DOHH2 (cell line): ENCODE measurements around the gene SLC27A1.

Experiments
- H3F3A ChIP-seq: fragments of 200-600 bp; sonication (generic), shearing (Covaris generic); 2 replicates; pipeline ENCODE4 v1.6.0; 2016; ENCODE audit warnings: antibody characterized with exemption, mild to moderate bottlenecking; ENCODE audit not compliant: control insufficient read depth, insufficient read depth
- H3K27ac ChIP-seq: fragments of 200-600 bp; sonication (generic); 2 replicates; pipeline ENCODE4 v1.5.1; 2014; ENCODE audit warnings: low read depth, mild to moderate bottlenecking, low read length, moderate library complexity
- H3K27me3 ChIP-seq: fragments of 200-600 bp; sonication (generic); 2 replicates; pipeline ENCODE4 v1.6.1; 2014; ENCODE audit warnings: mild to moderate bottlenecking, low read length, mixed read lengths; ENCODE audit not compliant: control insufficient read depth
- H3K36me3 ChIP-seq: fragments of 200-600 bp; sonication (generic); 2 replicates; pipeline ENCODE4 v1.6.1; 2014; ENCODE audit warnings: mild to moderate bottlenecking, low read length, moderate library complexity, mixed read lengths; ENCODE audit not compliant: control insufficient read depth
- H3K4me1 ChIP-seq: fragments of 200-600 bp; sonication (generic); 2 replicates; pipeline ENCODE4 v1.6.1; 2014; ENCODE audit warnings: mild to moderate bottlenecking, low read length, mixed read lengths; ENCODE audit not compliant: control insufficient read depth
- H3K4me2 ChIP-seq: fragments of 200-600 bp; sonication (generic); 2 replicates; pipeline ENCODE4 v1.6.0; 2014; ENCODE audit warnings: mild to moderate bottlenecking, low read length, moderate library complexity
- H3K4me3 ChIP-seq: fragments of 200-600 bp; sonication (generic); 2 replicates; pipeline ENCODE4 v1.5.1; 2014; ENCODE audit warnings: mild to moderate bottlenecking, low read length, mixed read lengths
- H3K79me2 ChIP-seq: fragments of 200-600 bp; sonication (generic); 2 replicates; pipeline ENCODE4 v1.6.1; 2014; ENCODE audit warnings: mild to moderate bottlenecking, low read length, mixed read lengths; ENCODE audit not compliant: control insufficient read depth
- H3K9me2 ChIP-seq: fragments of 200-600 bp; sonication (generic); replicated peaks from 2 replicates; pipeline ENCODE4 v1.6.1; 2014; ENCODE audit warnings: mild to moderate bottlenecking, low read length, mixed read lengths; ENCODE audit not compliant: control insufficient read depth
- H3K9me3 ChIP-seq: fragments of 200-600 bp; sonication (generic); 2 replicates; pipeline ENCODE4 v1.6.1; 2014; ENCODE audit warnings: antibody characterized with exemption, low read length, mixed read lengths; ENCODE audit not compliant: control insufficient read depth, insufficient read depth
- H4K20me1 ChIP-seq: fragments of 200-600 bp; sonication (generic); 2 replicates; pipeline ENCODE4 v1.6.0; 2014; ENCODE audit warnings: low read depth, mild to moderate bottlenecking, antibody characterized with exemption, low read length, moderate library complexity; ENCODE audit not compliant: control insufficient read depth, insufficient read depth
- CTCF ChIP-seq: fragments of 200-600 bp; sonication (generic); IDR thresholded peaks from one replicate; pipeline ENCODE4 v1.5.1; 2014; ENCODE audit warnings: antibody characterized with exemption, mild to moderate bottlenecking, low read depth, low read length; ENCODE audit not compliant: poor library complexity, severe bottlenecking
- EZH2phosphoT487 ChIP-seq: fragments of 200-600 bp; sonication (generic); IDR thresholded peaks from 2 replicates; pipeline ENCODE4 v1.6.1; 2017; ENCODE audit warnings: borderline replicate concordance, mild to moderate bottlenecking, antibody characterized with exemption, low read length, moderate library complexity, mixed read lengths

The SLC27A1 gene

DNA sequence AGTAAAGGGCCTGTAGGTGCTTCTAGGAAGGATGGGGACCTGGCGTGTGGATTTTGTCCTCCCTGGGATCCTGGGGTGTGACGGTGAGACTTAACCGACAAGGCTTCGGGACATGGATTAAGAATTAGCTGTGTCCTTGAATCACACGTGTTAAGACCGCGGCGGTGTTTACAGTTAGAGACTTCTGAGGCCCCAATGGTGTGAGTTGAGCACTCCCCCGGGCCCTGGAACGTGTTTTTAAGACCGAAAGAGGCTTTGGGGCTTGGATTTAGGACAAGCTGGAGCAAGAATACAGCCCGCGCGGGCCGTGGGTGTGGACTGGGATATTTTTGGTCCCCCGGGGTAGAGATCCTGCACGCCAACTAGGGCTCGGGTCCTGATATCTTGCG lies 1.2 kb upstream of the SLC27A1 start:
- no peak overlapping the region for H3K27ac ChIP-seq

DNA sequence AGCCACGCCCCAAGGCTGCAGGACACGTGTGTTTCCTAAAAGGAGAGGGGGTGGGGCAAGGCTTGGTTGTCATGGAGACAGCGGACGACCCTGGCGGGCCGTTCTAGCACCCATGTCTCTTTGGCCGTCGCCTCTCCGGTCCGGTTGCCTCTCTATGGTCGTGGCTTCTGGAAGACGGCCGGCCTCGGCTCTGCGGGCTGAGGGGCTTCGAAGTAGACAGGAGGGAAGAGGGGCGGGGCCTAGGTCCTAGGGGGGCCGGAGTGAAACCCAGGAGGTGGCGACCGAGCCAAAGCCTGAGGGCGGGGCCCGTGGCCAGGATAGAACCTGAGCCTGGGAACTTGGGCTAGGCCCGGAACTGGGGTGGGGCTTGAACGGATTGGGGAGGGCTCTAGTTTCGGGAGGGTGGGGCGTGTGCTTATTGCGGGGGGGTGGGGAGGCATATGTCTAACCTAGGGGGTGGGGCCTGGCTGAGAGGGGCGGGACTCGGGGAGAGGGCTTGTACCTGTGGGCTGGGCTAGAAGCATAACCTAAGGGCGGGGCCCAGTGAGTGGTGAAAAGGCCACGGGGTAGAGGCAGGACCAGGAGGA lies 750 bp upstream of the SLC27A1 start:
- no peak for TF ChIP-seq CTCF
- no peak for TF ChIP-seq EZH2phosphoT487
- H3K4me1 ChIP-seq = peaks cover 34% of the 10 kb centered on the region
- no peak overlapping the region for H3K27ac ChIP-seq

More for the DNA sequence above, 1.2 kb upstream of the SLC27A1 start:
- no peak for TF ChIP-seq CTCF
- no peak for TF ChIP-seq EZH2phosphoT487
- Histone ChIP-seq H3F3A (peaks cover 3% of the 10 kb centered on the region; the same call in 1 of the 2 replicates), H3K36me3 (no peaks in the 10 kb centered on the region), H3K79me2 (no peaks in the 10 kb centered on the region), H3K4me3 (peak overlapping the region; percentile 93), H3K4me1 (peaks cover 34% of the 10 kb centered on the region), H4K20me1 (no peaks in the 10 kb centered on the region), H3K9me3 (no peaks in the 10 kb centered on the region), H3K4me2 (peak overlapping the region; percentile 97), H3K9me2 (no peaks in the 10 kb centered on the region), H3K27me3 (peaks cover 16% of the 10 kb centered on the region)

GRCh38 chr19:17471410-17472125 lies 1.2 kb downstream of the SLC27A1 start:
- Histone ChIP-seq H3K4me2 (peak overlapping the region; percentile 97), H3F3A (peaks cover 2% of the 10 kb centered on the region; the same call in 1 of the 2 replicates), H3K4me1 (peaks cover 30% of the 10 kb centered on the region), H3K9me2 (no peaks in the 10 kb centered on the region), H3K27ac (no peak overlapping the region), H4K20me1 (no peaks in the 10 kb centered on the region), H3K9me3 (no peaks in the 10 kb centered on the region), H3K27me3 (peaks cover 16% of the 10 kb centered on the region), H3K79me2 (no peaks in the 10 kb centered on the region), H3K4me3 (peak overlapping the region; percentile 93; the same call in 1 of the 2 replicates), H3K36me3 (no peaks in the 10 kb centered on the region)
- TF ChIP-seq EZH2phosphoT487 (no peak), CTCF (no peak)

More for the DNA sequence above, 750 bp upstream of the SLC27A1 start:
- no peaks in the 10 kb centered on the region for H3K79me2 ChIP-seq
- H3K4me3 ChIP-seq = peak overlapping the region; percentile 93
- H4K20me1 ChIP-seq = no peaks in the 10 kb centered on the region
- no peaks in the 10 kb centered on the region for H3K36me3 ChIP-seq
- no peaks in the 10 kb centered on the region for H3K9me2 ChIP-seq
- H3K9me3 ChIP-seq = no peaks in the 10 kb centered on the region
- H3K4me2 ChIP-seq = peak overlapping the region; percentile 97
- peaks cover 3% of the 10 kb centered on the region; the same call in 1 of the 2 replicates for H3F3A ChIP-seq
- peaks cover 16% of the 10 kb centered on the region for H3K27me3 ChIP-seq
